Measurements from ENCODE around the gene RPE65.

RPE65 gene

DNA sequence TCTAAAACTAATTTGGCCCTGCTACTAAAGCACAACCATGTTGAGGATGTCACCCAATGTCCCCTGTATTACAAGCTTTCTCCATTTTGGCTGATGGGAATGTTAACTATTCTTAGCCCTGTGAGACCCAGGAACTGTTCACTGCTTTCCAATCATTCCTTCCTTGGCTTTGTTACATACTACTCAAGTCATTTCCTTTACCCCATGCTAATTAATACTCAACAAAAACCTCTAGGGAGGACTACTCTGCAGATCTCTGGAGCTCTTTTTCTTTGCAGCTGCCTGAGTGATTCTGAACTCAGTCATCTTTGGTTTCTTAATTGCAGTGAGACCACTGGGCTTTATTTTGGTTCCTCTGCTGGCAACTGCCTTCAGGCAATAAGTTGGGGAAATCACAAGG is 23.3 kb upstream of the RPE65 start:
- H3K27me3 Mint-ChIP-seq (ENCODE audit: low read depth) = no peaks in the 10 kb centered on the region
- H3K27ac Mint-ChIP-seq = no peak overlapping the region
- peaks cover 9% of the 10 kb centered on the region for H3K36me3 Mint-ChIP-seq (ENCODE audit: low read depth)
- no peaks in the 10 kb centered on the region for H3K4me1 Mint-ChIP-seq (ENCODE audit: low read depth)
- no peaks in the 10 kb centered on the region for H3K9me3 Mint-ChIP-seq
- H3K4me3 Mint-ChIP-seq = no peak overlapping the region

DNA sequence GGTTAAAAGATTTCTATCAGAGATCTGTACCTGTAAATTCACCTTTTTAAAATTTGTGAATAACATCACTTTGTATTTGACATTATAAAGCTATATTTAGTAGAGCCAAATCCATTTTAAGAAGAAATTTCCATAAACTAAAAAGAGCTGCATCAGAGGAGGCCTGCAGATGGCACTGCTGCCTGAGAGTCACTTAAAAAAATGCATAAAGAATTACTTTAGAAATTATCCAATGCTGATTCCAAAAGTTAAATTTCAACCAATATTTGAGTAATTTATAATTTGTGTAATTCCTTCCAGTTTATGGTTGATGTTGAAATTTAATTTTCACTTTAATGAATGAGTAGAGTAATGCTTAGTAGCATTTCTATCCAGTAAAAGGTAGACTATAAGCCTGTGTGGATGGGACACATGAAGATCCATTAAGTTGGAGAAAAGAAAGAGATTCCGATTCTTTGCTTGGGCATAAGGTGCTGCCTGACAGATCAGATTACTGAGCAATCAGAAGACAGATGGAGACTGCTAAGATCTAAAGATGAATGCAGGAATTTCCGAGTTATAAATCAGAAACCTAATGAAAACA is 20.7 kb upstream of the RPE65 start:
- Mint-ChIP-seq H3K4me3 (no peak overlapping the region), H3K27ac (no peak overlapping the region), H3K9me3 (no peaks in the 10 kb centered on the region), H3K36me3 (ENCODE audit: low read depth) (peaks cover 3% of the 10 kb centered on the region), H3K27me3 (ENCODE audit: low read depth) (peaks cover 4% of the 10 kb centered on the region), H3K4me1 (ENCODE audit: low read depth) (no peaks in the 10 kb centered on the region)

GRCh38 chr1:68464891-68465290 is 15.1 kb upstream of the RPE65 start:
- H3K4me3 Mint-ChIP-seq = no peak overlapping the region
- H3K4me1 Mint-ChIP-seq (ENCODE audit: low read depth) = no peaks in the 10 kb centered on the region
- no peak overlapping the region for H3K27ac Mint-ChIP-seq

GRCh38 chr1:68460935-68461334 is 11.2 kb upstream of the RPE65 start:
- no peak overlapping the region for H3K4me3 Mint-ChIP-seq
- no peaks in the 10 kb centered on the region for H3K4me1 Mint-ChIP-seq (ENCODE audit: low read depth)
- H3K9me3 Mint-ChIP-seq = peaks cover 5% of the 10 kb centered on the region
- H3K27me3 Mint-ChIP-seq (ENCODE audit: low read depth) = peaks cover 12% of the 10 kb centered on the region
- H3K27ac Mint-ChIP-seq = no peak overlapping the region
- H3K36me3 Mint-ChIP-seq (ENCODE audit: low read depth) = no peaks in the 10 kb centered on the region

More at GRCh38 chr1:68464891-68465290, 15.1 kb upstream of the RPE65 start:
- no peaks in the 10 kb centered on the region for H3K36me3 Mint-ChIP-seq (ENCODE audit: low read depth)
- peaks cover 5% of the 10 kb centered on the region for H3K9me3 Mint-ChIP-seq
- H3K27me3 Mint-ChIP-seq (ENCODE audit: low read depth) = peaks cover 16% of the 10 kb centered on the region

GRCh38 chr1:68459796-68460195 is 10.0 kb upstream of the RPE65 start:
- Mint-ChIP-seq H3K27ac (no peak overlapping the region), H3K9me3 (peaks cover 5% of the 10 kb centered on the region), H3K4me1 (ENCODE audit: low read depth) (no peaks in the 10 kb centered on the region), H3K36me3 (ENCODE audit: low read depth) (no peaks in the 10 kb centered on the region), H3K4me3 (no peak overlapping the region), H3K27me3 (ENCODE audit: low read depth) (peaks cover 8% of the 10 kb centered on the region)

- no peaks in the 10 kb centered on the region for H3K36me3 Mint-ChIP-seq (ENCODE audit: low read depth)
- H3K27me3 Mint-ChIP-seq (ENCODE audit: low read depth) = peaks cover 4% of the 10 kb centered on the region
- H3K4me3 Mint-ChIP-seq = no peak overlapping the region
- no peaks in the 10 kb centered on the region for H3K4me1 Mint-ChIP-seq (ENCODE audit: low read depth)
- H3K27ac Mint-ChIP-seq = no peak overlapping the region
- peaks cover 5% of the 10 kb centered on the region for H3K9me3 Mint-ChIP-seq
These were observed 9.3 kb upstream of the RPE65 start for GRCh38 chr1:68459091-68459490.

- Mint-ChIP-seq H3K9me3 (no peaks in the 10 kb centered on the region), H3K4me1 (ENCODE audit: low read depth) (no peaks in the 10 kb centered on the region), H3K36me3 (ENCODE audit: low read depth) (no peaks in the 10 kb centered on the region), H3K27ac (no peak overlapping the region), H3K27me3 (ENCODE audit: low read depth) (no peaks in the 10 kb centered on the region), H3K4me3 (no peak overlapping the region)
These were observed 6.4 kb upstream of the RPE65 start for GRCh38 chr1:68456202-68456601.

- Mint-ChIP-seq H3K4me3 (no peak overlapping the region), H3K4me1 (ENCODE audit: low read depth) (no peaks in the 10 kb centered on the region), H3K9me3 (no peaks in the 10 kb centered on the region), H3K27me3 (ENCODE audit: low read depth) (no peaks in the 10 kb centered on the region), H3K27ac (no peak overlapping the region), H3K36me3 (ENCODE audit: low read depth) (no peaks in the 10 kb centered on the region)
These were observed 4.8 kb upstream of the RPE65 start for GRCh38 chr1:68454534-68454933.

DNA sequence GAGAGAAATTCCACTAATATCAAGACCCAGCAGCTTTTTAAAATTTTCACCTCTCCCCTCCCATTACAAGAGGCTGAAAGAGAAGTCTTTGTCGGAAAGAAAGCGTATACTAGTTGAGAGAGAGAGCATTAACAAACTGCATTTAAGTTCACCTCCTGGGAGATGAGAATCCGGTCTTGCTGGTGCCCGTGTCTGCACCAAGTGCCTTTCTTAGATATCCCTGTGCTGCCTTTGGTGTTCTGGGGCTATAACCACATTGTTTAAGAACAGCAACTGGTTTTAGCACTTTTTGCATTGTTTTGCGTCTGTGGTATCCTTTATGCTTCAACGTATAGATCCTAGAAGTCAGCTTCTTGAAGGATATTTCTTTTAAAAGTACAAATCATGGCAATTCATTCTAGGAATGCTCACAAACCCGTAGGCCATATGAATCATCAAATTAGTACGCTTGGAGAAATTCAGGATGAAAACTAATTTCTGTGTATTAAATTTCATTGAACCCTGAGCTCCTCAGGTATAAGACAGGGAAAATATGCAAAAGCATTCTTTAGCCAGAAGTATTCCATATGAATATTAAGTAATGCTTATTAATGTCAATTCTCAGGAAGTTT is 3.4 kb upstream of the RPE65 start:
- H3K27me3 Mint-ChIP-seq (ENCODE audit: low read depth) = no peaks in the 10 kb centered on the region
- no peaks in the 10 kb centered on the region for H3K36me3 Mint-ChIP-seq (ENCODE audit: low read depth)
- no peaks in the 10 kb centered on the region for H3K4me1 Mint-ChIP-seq (ENCODE audit: low read depth)
- no peak overlapping the region for H3K27ac Mint-ChIP-seq
- H3K4me3 Mint-ChIP-seq = no peak overlapping the region
- no peaks in the 10 kb centered on the region for H3K9me3 Mint-ChIP-seq

DNA sequence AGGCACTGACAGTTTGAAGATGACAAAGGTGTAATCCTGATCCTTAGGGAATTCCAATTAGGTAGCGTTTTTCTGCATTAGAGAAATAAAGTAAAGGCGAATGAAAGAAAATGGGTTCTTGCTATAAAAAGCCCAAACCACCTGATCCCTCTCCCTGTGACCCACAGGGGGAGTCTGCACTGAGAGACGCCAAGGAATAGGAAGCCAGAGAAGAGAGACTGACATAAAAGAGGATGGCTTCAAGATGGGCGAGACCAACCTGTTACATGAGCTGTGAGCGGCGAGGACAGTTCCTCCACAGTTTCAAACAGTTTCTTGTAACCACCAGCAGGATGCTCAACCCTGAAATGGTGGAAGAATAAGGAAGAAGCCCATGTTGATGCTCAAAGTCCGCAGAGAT is 1.4 kb downstream of the RPE65 start:
- Mint-ChIP-seq H3K4me1 (ENCODE audit: low read depth) (no peaks in the 10 kb centered on the region), H3K9me3 (no peaks in the 10 kb centered on the region), H3K27me3 (ENCODE audit: low read depth) (no peaks in the 10 kb centered on the region), H3K4me3 (no peak overlapping the region), H3K36me3 (ENCODE audit: low read depth) (no peaks in the 10 kb centered on the region), H3K27ac (no peak overlapping the region)

- Mint-ChIP-seq H3K27me3 (ENCODE audit: low read depth) (no peaks in the 10 kb centered on the region), H3K4me3 (no peak overlapping the region), H3K9me3 (no peaks in the 10 kb centered on the region), H3K27ac (no peak overlapping the region), H3K4me1 (ENCODE audit: low read depth) (no peaks in the 10 kb centered on the region), H3K36me3 (ENCODE audit: low read depth) (no peaks in the 10 kb centered on the region)
These were observed 4.0 kb downstream of the RPE65 start for GRCh38 chr1:68445709-68446108.

GRCh38 chr1:68442822-68443556 is 6.8 kb downstream of the RPE65 start:
- H3K27ac Mint-ChIP-seq = no peak overlapping the region
- no peak overlapping the region for H3K4me3 Mint-ChIP-seq

GRCh38 chr1:68442006-68442405 is 7.7 kb downstream of the RPE65 start:
- no peaks in the 10 kb centered on the region for H3K4me1 Mint-ChIP-seq (ENCODE audit: low read depth)
- H3K27me3 Mint-ChIP-seq (ENCODE audit: low read depth) = no peaks in the 10 kb centered on the region
- no peaks in the 10 kb centered on the region for H3K9me3 Mint-ChIP-seq
- H3K27ac Mint-ChIP-seq = no peak overlapping the region
- H3K4me3 Mint-ChIP-seq = no peak overlapping the region
- no peaks in the 10 kb centered on the region for H3K36me3 Mint-ChIP-seq (ENCODE audit: low read depth)

More at GRCh38 chr1:68442822-68443556, 6.8 kb downstream of the RPE65 start:
- H3K4me1 Mint-ChIP-seq (ENCODE audit: low read depth) = no peaks in the 10 kb centered on the region
- no peaks in the 10 kb centered on the region for H3K9me3 Mint-ChIP-seq
- H3K27me3 Mint-ChIP-seq (ENCODE audit: low read depth) = no peaks in the 10 kb centered on the region
- H3K36me3 Mint-ChIP-seq (ENCODE audit: low read depth) = no peaks in the 10 kb centered on the region

DNA sequence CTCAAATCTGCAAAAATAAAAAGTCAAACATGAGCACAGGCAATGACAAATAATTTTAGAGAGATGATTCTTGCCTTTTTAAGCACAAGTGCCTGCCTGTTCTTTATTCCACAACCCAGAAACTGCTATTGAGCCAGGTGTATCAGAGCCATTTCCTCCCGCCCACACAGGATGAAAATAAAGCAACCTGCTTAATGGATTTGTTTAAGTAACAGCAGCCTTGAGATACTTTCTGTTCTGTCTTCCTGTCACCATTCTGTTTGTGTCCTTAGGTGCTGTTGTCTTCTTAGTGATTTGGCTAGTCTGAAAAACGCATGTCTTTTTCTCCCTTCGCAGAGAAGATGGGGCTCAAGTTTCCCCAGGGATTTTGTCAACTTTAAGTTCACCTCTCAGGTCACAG is 11.4 kb downstream of the RPE65 start:
- H3K27ac Mint-ChIP-seq = no peak overlapping the region
- H3K27me3 Mint-ChIP-seq (ENCODE audit: low read depth) = no peaks in the 10 kb centered on the region
- no peaks in the 10 kb centered on the region for H3K9me3 Mint-ChIP-seq
- H3K4me1 Mint-ChIP-seq (ENCODE audit: low read depth) = no peaks in the 10 kb centered on the region
- no peaks in the 10 kb centered on the region for H3K36me3 Mint-ChIP-seq (ENCODE audit: low read depth)
- H3K4me3 Mint-ChIP-seq = no peak overlapping the region

DNA sequence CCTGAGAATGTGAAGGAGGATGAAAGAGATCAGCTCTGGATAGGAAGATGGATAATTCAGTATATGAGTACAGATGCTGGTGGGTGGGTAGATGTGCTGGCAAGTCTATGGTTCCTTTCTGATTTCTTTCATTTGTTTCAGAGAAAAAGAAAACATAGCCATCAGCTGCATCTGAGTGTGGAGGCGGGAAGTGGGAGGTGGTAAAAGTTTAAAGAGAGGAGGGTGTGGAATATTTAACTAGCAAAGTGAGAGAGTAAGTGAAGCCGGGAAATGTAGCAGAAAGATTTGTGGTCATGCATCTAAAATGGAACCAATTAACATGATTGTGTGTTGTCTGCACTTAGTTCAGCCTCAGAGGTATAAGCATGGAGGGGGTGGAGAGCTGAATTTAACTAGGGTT is 16.4 kb downstream of the RPE65 start:
- Mint-ChIP-seq H3K27me3 (ENCODE audit: low read depth) (no peaks in the 10 kb centered on the region), H3K4me3 (no peak overlapping the region), H3K36me3 (ENCODE audit: low read depth) (no peaks in the 10 kb centered on the region), H3K4me1 (ENCODE audit: low read depth) (no peaks in the 10 kb centered on the region), H3K9me3 (no peaks in the 10 kb centered on the region), H3K27ac (no peak overlapping the region)

Data from T-helper 1 cell treated with Interleukin-12 subunit alpha and Interleukin-12 subunit beta and Interleukin-4 antibody, amounts not matched to agents 30 μg/mL and 1 μg/mL, for 36 hours (primary cell).